ENCODE measurements around the gene FMN2. TPM values are rescaled to one million over a fixed set of nuclear protein-coding genes. Genes with fewer than 3 reads are reported as not detected.

The FMN2 gene
- total RNA-seq, 1 experiment from 2014 or later, result 0.59 TPM

DNA sequence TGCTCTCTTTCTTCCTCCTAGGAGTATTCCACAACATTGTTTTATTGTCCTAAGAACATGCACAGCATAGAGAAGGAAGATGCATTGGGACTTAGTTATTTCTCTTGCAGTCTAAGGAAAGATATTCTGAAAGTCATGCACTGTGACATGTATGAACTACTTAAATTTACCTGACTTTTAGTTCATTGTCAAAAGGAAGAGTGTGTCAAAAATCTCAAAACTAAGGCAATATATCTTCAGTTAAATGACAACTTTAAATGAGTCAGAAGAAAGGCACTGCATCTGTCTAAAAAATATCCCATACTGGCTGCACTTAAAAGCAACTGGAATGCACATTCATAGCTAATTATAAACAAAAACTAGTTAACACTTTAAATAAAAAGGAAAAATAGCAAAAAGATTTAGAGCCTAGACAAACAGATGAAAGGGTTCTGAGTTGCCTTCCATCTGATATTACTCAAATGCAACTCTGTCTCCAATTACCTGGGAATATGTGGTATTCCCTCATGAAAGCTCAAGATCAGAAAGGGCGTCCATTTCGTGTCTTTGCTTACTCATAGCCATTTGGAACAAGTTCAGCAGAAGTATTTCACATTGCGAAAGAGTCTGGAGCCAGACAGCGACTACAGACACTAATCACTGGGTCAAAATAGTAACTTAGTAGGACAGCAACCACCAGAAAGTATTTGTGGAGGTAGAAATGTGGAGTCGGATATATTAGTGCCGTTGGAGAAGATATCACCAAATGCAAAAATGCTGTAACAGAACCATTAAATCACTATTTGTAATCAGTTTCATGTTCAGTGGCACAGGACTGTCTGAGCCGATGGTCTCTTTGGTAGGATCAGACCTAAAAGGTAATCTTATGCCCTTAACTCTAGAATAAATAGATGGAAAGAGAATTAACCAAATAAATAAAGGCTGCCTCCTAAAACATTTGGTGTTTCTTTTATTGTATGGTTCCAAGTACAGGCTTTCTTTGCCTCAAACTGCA lies 294.6 kb downstream of the FMN2 start:
- Histone ChIP-seq H3K79me2 (ENCODE audit: insufficient read depth, low read length) (no peaks in the 10 kb centered on the region), H3K27me3 (ENCODE audit: insufficient read depth, low read length) (no peaks in the 10 kb centered on the region), H3K23me2 (ENCODE audit: insufficient read length, low read depth, low read length, poor library complexity, severe bottlenecking) (no peaks in the 10 kb centered on the region), H3K23ac (ENCODE audit: insufficient read length, low read depth, low read length) (no peak overlapping the region), H3K18ac (ENCODE audit: insufficient read length, low read depth, low read length) (no peak overlapping the region), H4K91ac (ENCODE audit: insufficient read length, low read depth, low read length) (no peak overlapping the region), H2AK5ac (ENCODE audit: insufficient read length, low read length) (no peak overlapping the region), H2AFZ (ENCODE audit: low read length) (no peak overlapping the region), H3K27ac (ENCODE audit: insufficient read length, low read depth, low read length) (no peak overlapping the region), H2BK5ac (ENCODE audit: insufficient read length, low read length) (no peak overlapping the region), H2BK12ac (ENCODE audit: insufficient read length, low read depth, low read length) (no peak overlapping the region), H3K14ac (ENCODE audit: insufficient read depth, low read length) (no peak overlapping the region), H3T11ph (ENCODE audit: low read length) (no peak overlapping the region), H2BK20ac (ENCODE audit: low read depth, low read length, poor library complexity, severe bottlenecking) (no peak overlapping the region), H3K56ac (ENCODE audit: insufficient read length, low read depth, low read length) (no peak overlapping the region), H4K20me1 (ENCODE audit: control insufficient read depth, insufficient read depth, insufficient read length) (no peaks in the 10 kb centered on the region), H3K9ac (ENCODE audit: extremely low read depth, insufficient read length, low read length) (no peak overlapping the region), H3K4me2 (ENCODE audit: insufficient read depth, insufficient read length, low read length) (no peak overlapping the region), H3K4ac (ENCODE audit: low read depth, low read length) (no peak overlapping the region), H3K9me3 (ENCODE audit: control insufficient read depth, low read depth, low read length) (peaks cover 6% of the 10 kb centered on the region), H4K8ac (replicated peaks; ENCODE audit: insufficient read length, low read depth, low read length) (no peak overlapping the region), H2BK120ac (ENCODE audit: low read depth, low read length, poor library complexity, severe bottlenecking) (no peak overlapping the region), H2BK15ac (ENCODE audit: low read depth, low read length) (no peak overlapping the region), H4K5ac (ENCODE audit: insufficient read length, low read depth, low read length) (no peak overlapping the region), H3K79me1 (ENCODE audit: insufficient read depth, low read depth, low read length, poor library complexity, severe bottlenecking) (no peaks in the 10 kb centered on the region), H3K4me1 (ENCODE audit: insufficient read depth, low read length) (no peaks in the 10 kb centered on the region)
- Mint-ChIP-seq H3K27ac (no peak overlapping the region), H3K4me3 (no peak overlapping the region), H3K36me3 (ENCODE audit: insufficient read depth in 1 of 3, low read depth in 3 of 3) (peaks cover 5 to 9% (median 8%) of the 10 kb centered on the region in 3 experiments; a peak in 6 of 7 replicates), H3K27me3 (ENCODE audit: low read depth) (no peaks in the 10 kb centered on the region), H3K4me1 (peaks cover 5 to 6% of the 10 kb centered on the region in 2 experiments; a peak in 3 of 4 replicates), H3K9me3 (peaks cover 13 to 14% of the 10 kb centered on the region in 2 experiments)
- no peak for DNase-seq
- WGBS (ENCODE audit: extremely low coverage, insufficient read length, low lambda C conversion rate), result no CpG with 5 or more reads among the region's 7 CpGs
- TF ChIP-seq, protein P1, sequence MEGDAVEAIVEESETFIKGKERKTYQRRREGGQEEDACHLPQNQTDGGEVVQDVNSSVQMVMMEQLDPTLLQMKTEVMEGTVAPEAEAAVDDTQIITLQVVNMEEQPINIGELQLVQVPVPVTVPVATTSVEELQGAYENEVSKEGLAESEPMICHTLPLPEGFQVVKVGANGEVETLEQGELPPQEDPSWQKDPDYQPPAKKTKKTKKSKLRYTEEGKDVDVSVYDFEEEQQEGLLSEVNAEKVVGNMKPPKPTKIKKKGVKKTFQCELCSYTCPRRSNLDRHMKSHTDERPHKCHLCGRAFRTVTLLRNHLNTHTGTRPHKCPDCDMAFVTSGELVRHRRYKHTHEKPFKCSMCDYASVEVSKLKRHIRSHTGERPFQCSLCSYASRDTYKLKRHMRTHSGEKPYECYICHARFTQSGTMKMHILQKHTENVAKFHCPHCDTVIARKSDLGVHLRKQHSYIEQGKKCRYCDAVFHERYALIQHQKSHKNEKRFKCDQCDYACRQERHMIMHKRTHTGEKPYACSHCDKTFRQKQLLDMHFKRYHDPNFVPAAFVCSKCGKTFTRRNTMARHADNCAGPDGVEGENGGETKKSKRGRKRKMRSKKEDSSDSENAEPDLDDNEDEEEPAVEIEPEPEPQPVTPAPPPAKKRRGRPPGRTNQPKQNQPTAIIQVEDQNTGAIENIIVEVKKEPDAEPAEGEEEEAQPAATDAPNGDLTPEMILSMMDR (conservative IDR thresholded peaks at IDR 0.05), result no peak
